ENCODE data around the gene AKAP13. TPM values are rescaled to one million over a fixed set of nuclear protein-coding genes. Genes with fewer than 3 reads are reported as not detected.

The AKAP13 gene
- total and polyA plus RNA-seq, 7 donors: 18.2 to 126 (median 93.7) TPM

GRCh38 chr15:85768595-85769168 is 388.3 kb downstream of the AKAP13 start:
- Histone ChIP-seq H3K9me3 (no peaks in the 10 kb centered on the region), H3K27ac (no peak overlapping the region), H3K27me3 (ENCODE audit: insufficient read depth in 3 of 3, low read length in 2 of 3) (no peaks in the 10 kb centered on the region), H3K4me3 (no peak overlapping the region), H3K36me3 (ENCODE audit: insufficient read depth in 1 of 2, low read depth in 1 of 2) (peaks cover 0 to 13% of the 10 kb centered on the region in 2 donors), H3K4me1 (peaks cover 52% of the 10 kb centered on the region)
- DNase-seq (no peak), ATAC-seq (no peak)
- no peak for TF ChIP-seq CTCF (IDR thresholded peaks at IDR 0.05)
- 96 to 98% (median 97%) methylated on average over 30 to 32 of the region's 32 CpGs for WGBS, 3 donors
- intact Hi-C loops (cut with DNase I): no loop called here

GRCh38 chr15:85769182-85769900 is 388.9 kb downstream of the AKAP13 start:
- ATAC-seq (no peak), DNase-seq (no peak)
- Histone ChIP-seq H3K27me3 (ENCODE audit: insufficient read depth in 3 of 3, low read length in 2 of 3) (no peaks in the 10 kb centered on the region), H3K4me3 (no peak overlapping the region), H3K4me1 (peaks cover 49% of the 10 kb centered on the region), H3K9me3 (no peaks in the 10 kb centered on the region), H3K27ac (no peak overlapping the region), H3K36me3 (ENCODE audit: insufficient read depth in 1 of 2, low read depth in 1 of 2) (peaks cover 0 to 13% of the 10 kb centered on the region in 2 donors)
- 98% methylated on average over 42 of the region's 42 CpGs for WGBS, 3 donors
- intact Hi-C loops (cut with DNase I): no loop called here
- TF ChIP-seq CTCF (IDR thresholded peaks at IDR 0.05): no peak

GRCh38 chr15:85770096-85771041 is 390.0 kb downstream of the AKAP13 start:
- Histone ChIP-seq H3K27ac (peak overlapping the region; percentile 70), H3K36me3 (ENCODE audit: insufficient read depth in 1 of 2, low read depth in 1 of 2) (peaks cover 0 to 13% of the 10 kb centered on the region in 2 donors), H3K4me1 (peaks cover 43% of the 10 kb centered on the region), H3K9me3 (no peaks in the 10 kb centered on the region), H3K27me3 (ENCODE audit: insufficient read depth in 3 of 3, low read length in 2 of 3) (no peaks in the 10 kb centered on the region), H3K4me3 (no peak overlapping the region)
- ATAC-seq (no peak), DNase-seq (no peak)
- WGBS, 3 donors: 88 to 93% (median 90%) methylated on average over 21 of the region's 21 CpGs
- TF ChIP-seq CTCF (IDR thresholded peaks at IDR 0.05): no peak
- intact Hi-C loops (cut with DNase I): no loop called here

GRCh38 chr15:85771271-85771670 is 390.9 kb downstream of the AKAP13 start:
- intact Hi-C loops (cut with DNase I): no loop called here
- peaks cover 0 to 13% of the 10 kb centered on the region in 2 donors for H3K36me3 ChIP-seq (ENCODE audit: insufficient read depth in 1 of 2, low read depth in 1 of 2)
- H3K27ac ChIP-seq: peak overlapping the region; percentile 70
- H3K9me3 ChIP-seq: no peaks in the 10 kb centered on the region
- peaks cover 36% of the 10 kb centered on the region for H3K4me1 ChIP-seq
- no peak for TF ChIP-seq CTCF (IDR thresholded peaks at IDR 0.05)
- no peak for ATAC-seq
- no peak overlapping the region for H3K4me3 ChIP-seq
- no peak for DNase-seq
- no peaks in the 10 kb centered on the region for H3K27me3 ChIP-seq (ENCODE audit: insufficient read depth in 3 of 3, low read length in 2 of 3)
- WGBS, 3 donors: 61 to 74% (median 69%) methylated on average over 5 of the region's 5 CpGs
